Skeletal muscle tissue (tissue), 4 donors: Measurements from ENCODE around the gene HOXA10. TPM values are rescaled to one million over a fixed set of nuclear protein-coding genes. Genes with fewer than 3 reads are reported as not detected.

Source experiments
- H3K27ac ChIP-seq: one replicate; pipeline ENCODE4 v1.7.0; 2013; ENCODE audit warnings: mild to moderate bottlenecking, low read depth, low read length, inconsistent platforms
- H3K27me3 ChIP-seq, 3 donors: one replicate each; pipeline ENCODE4 v1.7.0; 2013; ENCODE audit warnings: low read length in 3 of 3; ENCODE audit not compliant: control insufficient read depth in 3 of 3, insufficient read depth in 3 of 3
- H3K36me3 ChIP-seq, 3 donors: one replicate each; pipeline ENCODE4 v1.7.0; 2013; ENCODE audit warnings: low read length in 3 of 3; ENCODE audit not compliant: control insufficient read depth in 3 of 3, insufficient read depth in 3 of 3
- H3K4me1 ChIP-seq, 3 donors: one replicate each; pipeline ENCODE4 v1.7.0; 2013; ENCODE audit warnings: low read length in 3 of 3, mild to moderate bottlenecking in 3 of 3; ENCODE audit not compliant: control insufficient read depth in 3 of 3, insufficient read depth in 3 of 3
- H3K4me3 ChIP-seq, 3 donors: one replicate each; pipeline ENCODE4 v1.7.0; 2013; ENCODE audit warnings: low read length in 3 of 3
- H3K9ac ChIP-seq, 3 donors: one replicate each; pipeline ENCODE4 v1.7.0; 2013; ENCODE audit warnings: low read length in 3 of 3, mild to moderate bottlenecking in 3 of 3, moderate library complexity in 2 of 3, low read depth in 1 of 3
- H3K9me3 ChIP-seq, 3 donors: one replicate each; pipeline ENCODE4 v1.7.0; 2013; ENCODE audit warnings: low read length in 3 of 3; ENCODE audit not compliant: control insufficient read depth in 3 of 3
- total RNA-seq: library from RNA; depleted of rRNA; stranded (reverse); fragments of >200 nt; gene quantifications from one replicate; pipeline ENCODE4 v1.2.3, GENCODE V29; 2014
- donor health status: Osteomylitis.

HOXA10 gene
- total RNA-seq, 1 donor from 2014 or later = 13.6 TPM

DNA sequence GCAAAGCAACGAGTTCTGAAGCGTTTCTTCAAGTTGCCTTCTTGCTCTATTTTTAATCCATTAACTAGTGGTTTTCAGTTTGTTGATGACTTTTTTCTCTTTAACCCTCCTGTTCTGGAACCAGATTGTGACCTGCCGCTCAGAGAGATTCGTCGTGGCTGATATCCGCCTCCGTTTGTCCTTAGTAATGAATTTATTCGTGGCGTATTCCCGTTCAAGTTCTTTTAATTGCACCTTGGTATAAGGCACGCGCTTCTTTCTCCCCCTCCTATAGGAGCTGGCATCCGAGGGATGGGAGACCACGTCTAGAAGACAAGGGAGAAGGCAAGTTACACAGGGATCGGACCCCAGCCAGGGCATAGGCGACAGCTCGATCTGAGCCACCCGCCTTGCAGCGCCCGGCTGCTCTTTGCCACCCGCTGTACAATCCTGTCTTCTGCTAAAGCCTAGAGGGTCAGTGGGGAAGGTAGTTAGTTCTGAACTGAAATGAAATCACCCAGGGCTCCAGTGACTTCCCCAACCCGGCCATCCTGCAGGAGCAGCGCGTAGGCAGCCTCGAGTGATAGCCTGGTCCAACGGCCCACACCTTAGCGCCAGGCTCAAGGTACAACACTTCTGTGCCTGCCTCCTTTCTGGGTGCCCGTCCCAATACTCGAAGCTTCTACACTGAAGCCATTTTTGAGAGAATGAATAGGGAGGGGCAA, 24.2 kb upstream of the HOXA10 start:
- H3K36me3 ChIP-seq = no peaks in the 10 kb centered on the region
- H3K27ac ChIP-seq = no peak overlapping the region
- peak overlapping the region in 1 of 3 donors; percentile 85 for H3K9ac ChIP-seq
- H3K4me3 ChIP-seq = peak overlapping the region in 2 of 3 donors; percentile 67 to 75
- peaks cover 14 to 24% (median 20%) of the 10 kb centered on the region in 3 donors for H3K4me1 ChIP-seq
- H3K9me3 ChIP-seq = peaks cover 0 to 3% (median 0%) of the 10 kb centered on the region in 3 donors
- H3K27me3 ChIP-seq = peaks cover 47 to 82% (median 69%) of the 10 kb centered on the region in 3 donors

DNA sequence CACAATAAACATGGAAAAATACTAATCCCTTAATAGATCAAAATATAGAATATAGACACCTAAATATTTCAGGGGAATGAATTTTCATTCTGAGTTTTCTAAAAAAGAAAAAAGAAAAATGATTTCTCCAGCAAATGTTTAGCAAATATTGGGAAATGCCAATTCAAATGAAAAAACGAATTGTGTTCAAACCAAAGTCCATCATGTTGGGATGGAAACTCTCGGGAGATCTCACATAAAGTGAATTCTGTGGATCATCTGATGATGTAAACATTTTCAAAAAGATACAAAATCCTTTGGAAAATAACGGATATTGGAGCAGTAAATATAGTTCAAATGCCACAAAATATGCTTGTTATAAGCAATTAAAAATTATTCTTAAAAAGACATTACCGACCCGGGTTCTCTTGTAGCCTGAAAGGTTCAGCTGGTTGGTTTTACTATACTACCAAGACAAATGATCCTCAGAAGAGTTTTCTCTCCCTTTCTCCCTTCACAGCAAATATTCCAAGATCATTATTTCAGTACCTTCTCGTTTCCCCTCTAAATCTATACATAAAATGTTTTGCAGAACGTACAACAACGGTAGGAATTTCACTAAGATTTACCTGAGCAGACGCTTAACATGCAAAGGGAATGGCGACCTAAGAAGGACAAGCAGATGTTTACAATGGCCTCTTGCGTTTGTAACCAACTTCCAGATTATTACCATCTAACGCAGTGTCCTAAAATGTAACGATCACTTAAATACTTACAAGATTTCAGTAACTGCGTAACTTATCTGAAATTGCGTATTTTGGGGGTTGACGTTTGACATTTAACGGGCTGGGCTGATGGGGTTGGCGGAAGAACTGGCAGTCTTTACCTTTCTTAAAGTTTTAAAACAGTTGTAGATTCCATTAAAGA, 23.3 kb upstream of the HOXA10 start:
- Histone ChIP-seq H3K4me1 (peaks cover 14 to 27% (median 24%) of the 10 kb centered on the region in 3 donors), H3K9me3 (peaks cover 0 to 3% (median 0%) of the 10 kb centered on the region in 3 donors), H3K36me3 (no peaks in the 10 kb centered on the region), H3K27me3 (peaks cover 40 to 82% (median 60%) of the 10 kb centered on the region in 3 donors), H3K9ac (no peak overlapping the region), H3K27ac (no peak overlapping the region), H3K4me3 (peak overlapping the region in 1 of 3 donors; percentile 75)

DNA sequence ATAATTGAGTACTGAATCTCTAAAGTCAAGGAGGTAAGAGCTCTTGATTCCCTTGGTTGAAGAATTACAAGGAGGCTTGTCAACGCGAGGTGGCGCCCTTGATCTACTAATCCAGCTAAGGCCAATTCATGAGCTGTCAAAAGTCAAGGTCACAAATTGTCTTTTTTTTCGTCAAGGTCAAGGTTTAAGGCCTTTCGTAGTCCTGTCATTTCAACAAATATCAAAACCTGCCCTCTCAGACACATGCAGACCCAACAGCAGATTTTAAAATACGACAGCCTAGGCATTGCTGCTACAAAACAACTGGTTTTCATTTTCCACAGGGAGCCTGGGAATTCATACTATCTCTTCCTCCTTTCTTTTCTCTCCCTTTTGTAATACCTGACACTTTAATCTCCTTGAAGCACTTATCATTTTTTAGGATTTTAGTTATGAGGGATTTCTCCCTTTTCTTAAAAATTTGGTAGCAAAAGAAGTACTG, 22.2 kb upstream of the HOXA10 start:
- H3K27me3 ChIP-seq = peaks cover 38 to 82% (median 54%) of the 10 kb centered on the region in 3 donors
- H3K9ac ChIP-seq = peak overlapping the region in 1 of 3 donors; percentile 42
- H3K36me3 ChIP-seq = no peaks in the 10 kb centered on the region
- H3K4me1 ChIP-seq = peaks cover 14 to 30% (median 24%) of the 10 kb centered on the region in 3 donors
- no peak overlapping the region for H3K27ac ChIP-seq
- peak overlapping the region in 1 of 3 donors; percentile 25 for H3K4me3 ChIP-seq
- peaks cover 0 to 3% (median 0%) of the 10 kb centered on the region in 3 donors for H3K9me3 ChIP-seq

DNA sequence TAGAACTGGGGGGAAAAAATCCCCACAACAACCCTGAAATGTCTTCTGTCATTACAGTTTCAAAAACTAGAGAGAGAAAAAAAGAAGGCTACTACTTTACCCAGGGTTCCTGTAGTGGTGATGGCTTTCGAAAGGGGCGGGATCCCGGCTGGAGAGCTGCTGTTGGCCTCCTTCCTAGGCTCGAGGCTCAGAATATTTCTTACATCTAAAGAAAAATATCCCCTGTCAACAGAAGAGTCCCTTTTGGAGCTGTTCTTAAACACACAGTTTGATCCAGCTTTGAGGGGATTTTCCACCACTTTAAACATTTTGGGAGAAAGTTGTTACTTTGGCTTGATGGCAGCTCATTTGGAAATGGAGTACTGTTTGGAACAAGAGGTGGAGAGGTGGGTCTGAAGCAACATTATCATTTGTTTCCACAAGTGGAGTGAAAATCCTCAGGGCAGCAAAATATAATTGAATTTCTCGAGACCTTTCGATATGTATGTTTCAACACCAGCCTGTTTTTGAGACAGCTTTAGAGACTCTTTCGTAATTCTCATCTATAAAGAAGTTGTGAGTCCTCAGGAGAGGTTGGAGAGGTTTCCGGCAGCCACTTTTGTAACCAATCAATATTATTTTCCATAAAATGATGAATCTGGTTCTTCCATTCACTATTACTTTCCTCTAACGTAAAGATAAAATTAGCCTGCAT, 20.7 kb upstream of the HOXA10 start:
- Histone ChIP-seq H3K9me3 (peaks cover 0 to 3% (median 0%) of the 10 kb centered on the region in 3 donors), H3K4me1 (peaks cover 5 to 29% (median 14%) of the 10 kb centered on the region in 3 donors), H3K27ac (no peak overlapping the region), H3K4me3 (no peak overlapping the region), H3K9ac (no peak overlapping the region), H3K36me3 (no peaks in the 10 kb centered on the region), H3K27me3 (peaks cover 30 to 70% (median 46%) of the 10 kb centered on the region in 3 donors)

DNA sequence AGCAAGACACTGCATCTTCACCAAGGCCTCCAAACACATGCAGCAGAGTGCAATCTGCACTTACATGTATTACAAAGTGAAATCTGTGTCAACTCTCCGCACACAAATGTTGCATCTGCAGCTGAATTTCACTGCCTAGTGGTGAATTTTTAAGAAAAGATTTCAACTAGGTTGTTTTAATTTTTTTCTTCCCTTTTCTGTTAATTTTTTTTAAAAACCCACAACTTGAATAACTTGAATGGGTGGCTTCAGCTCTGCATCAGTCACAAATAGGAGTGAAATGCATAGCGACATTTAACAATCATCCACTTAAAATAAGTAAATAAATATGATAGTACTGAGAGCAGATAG, 19.9 kb upstream of the HOXA10 start:
- H3K27ac ChIP-seq = no peak overlapping the region
- H3K4me1 ChIP-seq = peaks cover 3 to 35% (median 19%) of the 10 kb centered on the region in 3 donors
- H3K9me3 ChIP-seq = peaks cover 0 to 3% (median 0%) of the 10 kb centered on the region in 3 donors

DNA sequence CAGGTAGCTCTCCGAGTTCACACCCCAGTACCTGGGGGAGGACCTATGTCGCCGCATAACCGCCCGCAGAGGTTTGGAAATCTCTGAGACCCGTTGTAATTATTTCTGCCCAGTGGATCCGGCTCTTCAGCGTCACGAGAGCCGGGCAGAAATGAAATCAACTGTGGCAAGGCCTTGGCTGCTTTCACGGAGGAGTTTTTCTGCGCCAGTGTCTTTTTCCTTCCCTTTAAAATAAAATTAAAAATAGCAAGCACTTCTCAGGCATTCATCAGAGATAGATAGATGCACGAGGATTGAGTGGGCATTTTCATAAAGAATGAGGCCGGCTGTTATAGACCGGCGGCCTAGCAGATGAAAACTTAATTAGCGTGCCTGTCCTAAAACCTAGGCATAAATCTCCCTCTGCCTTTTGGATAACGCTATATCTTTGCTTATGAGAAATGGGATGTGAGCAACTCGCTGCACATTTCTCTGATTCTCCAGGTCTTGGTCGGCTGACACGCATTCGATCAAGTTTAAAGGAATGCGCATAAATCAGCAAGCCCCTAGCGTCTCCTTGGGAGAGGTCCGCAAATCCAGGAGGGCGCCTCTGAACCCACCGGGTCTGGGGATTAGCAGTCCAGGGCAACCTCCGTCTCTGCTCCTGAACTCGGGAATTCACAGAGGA, 19.3 kb upstream of the HOXA10 start:
- Histone ChIP-seq H3K9ac (peak overlapping the region in 2 of 3 donors; percentile 52 to 92), H3K36me3 (no peaks in the 10 kb centered on the region), H3K27me3 (peaks cover 23 to 72% (median 45%) of the 10 kb centered on the region in 3 donors), H3K4me3 (peak overlapping the region in 2 of 3 donors; percentile 51 to 78), H3K27ac (peak overlapping the region; percentile 56), H3K4me1 (peaks cover 2 to 38% (median 19%) of the 10 kb centered on the region in 3 donors), H3K9me3 (peaks cover 0 to 3% (median 0%) of the 10 kb centered on the region in 3 donors)

More for the DNA sequence above, 19.9 kb upstream of the HOXA10 start:
- Histone ChIP-seq H3K36me3 (no peaks in the 10 kb centered on the region), H3K4me3 (peak overlapping the region in 1 of 3 donors; percentile 63), H3K9ac (peak overlapping the region in 1 of 3 donors; percentile 92), H3K27me3 (peaks cover 27 to 74% (median 50%) of the 10 kb centered on the region in 3 donors)

DNA sequence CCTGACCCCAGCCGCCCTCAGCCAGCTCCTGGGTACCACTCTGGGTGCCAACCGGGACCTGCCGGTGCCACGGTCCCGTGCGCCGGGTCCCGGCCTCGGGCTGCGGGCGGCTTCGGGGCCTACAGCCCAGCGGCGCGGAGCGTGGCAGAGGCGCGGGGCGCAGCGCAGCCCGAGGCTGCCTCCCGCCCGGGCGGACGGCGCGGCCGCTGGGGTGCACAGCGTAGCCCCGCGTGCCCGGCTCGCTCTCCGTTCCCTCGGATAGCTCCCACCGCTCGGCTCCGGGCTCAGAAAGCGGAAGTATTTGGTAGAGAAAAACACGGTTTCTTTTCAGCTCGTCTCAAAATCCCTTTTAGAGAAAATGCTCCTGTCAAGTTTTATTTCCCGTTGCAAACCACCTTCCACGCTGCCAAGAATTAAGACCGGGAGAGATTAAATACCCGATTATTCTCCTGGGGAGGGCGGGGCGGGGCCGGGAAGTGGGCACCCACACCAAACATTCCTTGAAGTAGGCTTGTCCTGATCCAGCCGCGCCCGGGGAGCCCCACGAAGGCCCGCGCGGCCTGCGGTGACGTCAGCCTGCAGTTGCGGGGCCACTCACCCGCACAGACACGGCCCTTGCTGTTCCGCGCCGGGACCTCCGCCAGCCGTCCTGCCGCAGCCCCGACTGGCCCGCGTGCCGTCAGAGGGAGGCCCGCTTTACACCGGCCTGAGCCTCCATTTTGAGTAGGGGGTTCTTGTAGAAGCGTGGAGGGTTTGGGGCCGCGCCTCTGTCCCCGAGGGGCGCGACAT, 18.6 kb upstream of the HOXA10 start:
- H3K9ac ChIP-seq = peak overlapping the region in 2 of 3 donors; percentile 56 to 92

DNA sequence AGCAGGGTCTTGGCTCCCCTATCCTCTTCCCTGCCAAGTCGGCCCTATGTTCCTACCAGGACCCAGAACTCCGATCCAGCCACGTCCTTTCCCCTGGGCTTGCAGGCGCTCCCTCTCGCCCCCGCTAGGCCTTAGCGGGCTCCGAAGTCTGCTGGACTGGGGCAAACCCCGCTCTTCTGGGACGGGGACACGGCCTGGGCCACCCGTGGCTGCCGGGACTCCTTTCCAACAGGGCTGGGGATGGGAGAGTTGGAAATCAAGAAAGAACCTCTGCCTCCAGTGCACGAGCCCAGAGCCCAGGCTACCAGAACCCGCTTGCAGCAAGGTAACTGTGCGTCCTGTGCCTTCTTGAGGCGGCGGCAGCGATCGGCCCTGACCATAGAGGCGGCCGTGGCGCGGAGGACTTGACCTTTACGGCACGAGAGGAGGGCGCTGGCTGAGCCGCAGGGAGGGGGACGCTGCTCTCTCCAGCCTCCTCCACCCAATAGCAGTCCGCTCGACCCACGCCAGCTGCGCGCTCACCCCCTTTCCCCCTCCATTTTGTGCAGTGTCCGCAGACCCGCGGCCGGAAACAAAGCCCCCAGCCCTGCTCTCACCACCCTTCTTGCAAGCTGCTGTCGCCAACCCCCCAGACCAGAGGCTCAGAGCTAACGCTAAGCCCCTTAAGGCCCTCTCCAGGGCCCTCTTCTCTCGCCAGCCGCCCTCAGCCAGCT, 17.9 kb upstream of the HOXA10 start:
- peak overlapping the region; percentile 56 for H3K27ac ChIP-seq

More for the DNA sequence above, 18.6 kb upstream of the HOXA10 start:
- Histone ChIP-seq H3K27ac (peak overlapping the region; percentile 56), H3K4me1 (peaks cover 2 to 42% (median 16%) of the 10 kb centered on the region in 3 donors), H3K9me3 (peaks cover 0 to 2% (median 0%) of the 10 kb centered on the region in 3 donors), H3K36me3 (no peaks in the 10 kb centered on the region), H3K4me3 (peak overlapping the region; percentile 23 to 78 (median 51)), H3K27me3 (peaks cover 20 to 72% (median 38%) of the 10 kb centered on the region in 3 donors)

More for the DNA sequence above, 17.9 kb upstream of the HOXA10 start:
- Histone ChIP-seq H3K9me3 (no peaks in the 10 kb centered on the region), H3K4me3 (peak overlapping the region in 2 of 3 donors; percentile 51 to 78), H3K9ac (peak overlapping the region in 2 of 3 donors; percentile 56 to 92), H3K4me1 (peaks cover 2 to 42% (median 16%) of the 10 kb centered on the region in 3 donors), H3K27me3 (peaks cover 20 to 71% (median 32%) of the 10 kb centered on the region in 3 donors), H3K36me3 (no peaks in the 10 kb centered on the region)
